Measurements from ENCODE around the gene TMEM97.

TMEM97 gene

GRCh38 chr17:28367641-28368305 is 48.8 kb downstream of the TMEM97 start:
- DNase-seq = no peak

DNA sequence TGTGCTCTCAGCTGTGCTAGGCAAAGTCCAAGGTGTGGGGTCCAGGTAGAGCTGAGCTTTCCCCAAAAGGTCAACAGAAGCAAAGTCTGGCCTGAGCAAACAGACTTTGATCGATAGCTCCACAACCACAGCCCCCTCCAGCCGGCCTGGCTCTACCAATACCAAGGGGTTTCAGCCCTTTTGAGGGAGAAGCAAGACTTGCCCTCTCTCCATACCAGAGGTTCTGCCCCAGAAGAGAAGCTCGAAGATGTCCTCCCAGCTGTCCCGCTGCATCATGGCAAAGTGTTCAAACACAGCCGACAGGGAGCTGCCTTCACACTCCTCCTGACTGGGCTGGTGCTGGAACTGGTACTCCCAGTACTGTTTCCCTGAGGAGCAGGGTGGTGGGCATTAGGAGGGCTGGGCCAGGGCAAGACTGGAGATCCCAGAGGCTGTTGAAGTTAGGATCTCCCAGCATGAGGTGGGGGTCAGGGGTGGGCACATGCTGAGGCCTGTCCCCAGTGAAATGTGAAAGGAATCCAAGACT is 49.4 kb downstream of the TMEM97 start:
- no peak for DNase-seq

DNA sequence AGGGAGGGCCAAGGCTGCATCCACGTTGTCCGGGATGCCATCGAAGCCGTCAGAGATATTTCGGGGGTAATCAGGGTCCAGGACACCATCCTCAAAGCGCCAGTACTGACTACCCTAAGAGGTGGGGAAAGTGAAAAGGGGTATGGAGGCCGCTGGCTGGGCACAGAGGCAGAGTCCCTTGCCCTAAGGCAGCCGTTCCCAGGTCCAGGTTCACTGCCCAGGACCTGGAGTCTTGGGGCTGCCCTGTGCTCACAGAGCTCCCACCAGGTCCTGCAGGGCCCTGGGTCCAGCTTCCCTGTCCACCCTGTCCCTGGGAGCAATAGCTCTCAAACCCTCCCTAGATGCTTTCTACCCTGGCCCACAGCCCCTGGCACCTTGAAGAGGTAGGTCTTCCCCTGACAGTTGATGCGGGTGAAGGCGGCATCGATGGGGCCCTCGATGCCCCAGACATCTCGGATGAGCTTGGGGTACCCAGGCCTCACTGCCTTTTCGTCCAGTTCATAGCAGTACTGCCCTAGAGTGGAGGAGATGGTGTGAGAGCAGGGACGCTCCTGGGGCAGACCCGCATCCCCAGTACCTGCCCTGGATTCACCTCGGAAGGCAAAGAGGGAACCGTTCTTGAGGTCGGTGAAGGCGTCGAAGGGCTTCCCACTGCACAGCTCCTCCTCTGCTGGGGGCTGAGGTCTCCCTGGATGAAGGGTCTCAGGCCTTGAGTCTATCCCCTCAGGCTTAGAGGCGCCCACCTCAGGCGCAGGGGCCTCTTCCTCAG is 50.1 kb downstream of the TMEM97 start:
- DNase-seq = no peak

- no peak for DNase-seq
Observed at GRCh38 chr17:28369684-28370034, 50.7 kb downstream of the TMEM97 start.

DNA sequence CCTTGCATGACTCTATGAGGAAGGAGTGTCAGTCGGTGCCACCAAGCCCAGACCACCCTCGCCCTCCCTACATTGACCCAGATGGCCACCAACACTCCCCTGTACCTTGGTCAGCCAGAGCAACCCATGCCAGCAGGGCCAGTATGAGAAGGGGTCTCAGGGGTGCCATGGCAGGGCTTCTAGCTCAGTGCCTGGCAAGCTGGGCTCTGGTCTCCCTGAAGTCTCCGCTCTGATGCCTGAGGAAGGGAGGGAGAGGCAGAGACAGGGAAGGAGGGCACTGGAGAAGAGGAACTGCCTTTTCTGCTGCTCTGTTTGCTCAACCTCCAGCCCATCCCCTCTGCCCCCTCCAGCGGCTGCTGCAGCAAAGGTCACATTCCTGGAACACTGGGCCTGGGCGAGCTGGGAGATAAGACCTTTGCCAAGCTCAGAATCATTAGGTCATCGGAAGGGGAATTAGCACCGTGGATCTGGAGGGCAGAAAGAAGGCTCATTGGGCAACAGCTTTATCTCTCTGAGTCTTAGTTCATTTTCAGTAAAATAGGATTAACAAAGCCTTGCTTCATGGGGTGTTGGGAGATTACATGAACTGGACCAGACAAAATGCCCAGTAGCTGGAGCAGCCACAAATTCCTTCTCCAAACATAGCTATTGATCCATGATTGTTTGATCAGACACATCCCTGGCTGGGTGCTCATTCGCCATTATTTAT is 51.2 kb downstream of the TMEM97 start, which contains the start of gene VTN:
VTN (minus strand) TSS at position 273 of the 709 bp plus-strand sequence; CDS start at position 169, 104 bp downstream.
- no peak for DNase-seq

DNA sequence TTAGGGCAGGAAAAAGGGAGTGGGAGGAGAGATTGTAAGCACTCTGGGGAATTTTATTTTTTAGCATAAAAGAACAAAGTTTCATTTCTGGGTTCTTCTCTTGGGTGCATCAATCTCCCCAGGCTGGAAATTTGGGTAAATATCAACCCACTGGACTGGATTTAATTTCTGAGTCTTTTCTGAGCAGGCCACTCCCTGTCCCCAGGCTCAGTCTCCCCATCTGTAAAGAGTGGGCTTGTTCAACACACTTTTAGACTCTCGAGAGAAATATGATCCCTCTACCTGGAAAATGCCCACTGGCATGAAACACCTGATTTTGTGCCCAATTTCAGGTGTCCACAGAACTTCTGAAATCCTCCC is 51.7 kb downstream of the TMEM97 start:
- no peak for DNase-seq

DNA sequence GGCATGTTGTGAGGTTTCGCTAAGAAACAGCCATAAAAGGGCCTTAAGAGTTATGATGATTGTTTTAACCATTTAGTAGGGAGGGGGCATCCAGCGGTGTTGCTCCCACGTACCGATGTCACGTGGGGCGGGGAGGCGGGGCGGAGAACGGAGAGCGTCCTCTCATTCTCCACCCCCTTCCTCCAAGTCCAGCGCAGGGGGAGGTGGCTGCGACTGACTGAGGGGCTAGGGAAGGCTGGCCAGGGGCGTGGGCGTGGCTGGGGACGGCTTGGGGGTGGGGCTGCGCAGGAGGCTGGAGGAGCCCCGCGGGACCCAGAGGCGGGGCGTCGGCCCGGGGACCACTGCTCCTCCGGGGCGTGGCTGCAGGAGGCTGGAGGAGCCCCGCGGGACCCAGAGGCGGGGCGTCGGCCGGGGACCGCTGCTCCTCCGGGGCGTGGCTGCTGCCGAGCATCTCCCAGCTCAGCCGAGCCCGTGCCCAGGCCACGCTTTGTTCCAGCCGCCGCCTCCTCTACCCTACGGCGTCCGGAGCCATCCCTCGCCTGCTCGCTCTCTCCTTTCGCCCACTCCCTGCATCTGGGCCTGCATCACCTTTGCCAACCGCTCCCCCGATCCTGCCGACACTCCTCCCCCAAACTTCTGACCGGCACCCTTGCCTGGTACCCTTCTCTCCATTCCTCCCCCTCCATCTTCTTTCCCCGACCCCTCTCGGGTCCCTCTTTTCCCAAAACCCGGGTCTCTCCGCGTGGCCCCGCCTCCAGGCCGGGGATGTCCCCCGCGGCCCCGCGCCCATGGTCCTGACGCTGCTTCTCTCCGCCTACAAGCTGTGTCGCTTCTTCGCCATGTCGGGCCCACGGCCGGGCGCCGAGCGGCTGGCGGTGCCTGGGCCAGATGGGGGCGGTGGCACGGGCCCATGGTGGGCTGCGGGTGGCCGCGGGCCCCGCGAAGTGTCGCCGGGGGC is 52.5 kb downstream of the TMEM97 start, which contains the start of gene SARM1:
SARM1 (plus strand) TSS at position 450 of the 958 bp plus-strand sequence; CDS start at position 789, 339 bp downstream.
- peak; percentile 38 for DNase-seq

DNA sequence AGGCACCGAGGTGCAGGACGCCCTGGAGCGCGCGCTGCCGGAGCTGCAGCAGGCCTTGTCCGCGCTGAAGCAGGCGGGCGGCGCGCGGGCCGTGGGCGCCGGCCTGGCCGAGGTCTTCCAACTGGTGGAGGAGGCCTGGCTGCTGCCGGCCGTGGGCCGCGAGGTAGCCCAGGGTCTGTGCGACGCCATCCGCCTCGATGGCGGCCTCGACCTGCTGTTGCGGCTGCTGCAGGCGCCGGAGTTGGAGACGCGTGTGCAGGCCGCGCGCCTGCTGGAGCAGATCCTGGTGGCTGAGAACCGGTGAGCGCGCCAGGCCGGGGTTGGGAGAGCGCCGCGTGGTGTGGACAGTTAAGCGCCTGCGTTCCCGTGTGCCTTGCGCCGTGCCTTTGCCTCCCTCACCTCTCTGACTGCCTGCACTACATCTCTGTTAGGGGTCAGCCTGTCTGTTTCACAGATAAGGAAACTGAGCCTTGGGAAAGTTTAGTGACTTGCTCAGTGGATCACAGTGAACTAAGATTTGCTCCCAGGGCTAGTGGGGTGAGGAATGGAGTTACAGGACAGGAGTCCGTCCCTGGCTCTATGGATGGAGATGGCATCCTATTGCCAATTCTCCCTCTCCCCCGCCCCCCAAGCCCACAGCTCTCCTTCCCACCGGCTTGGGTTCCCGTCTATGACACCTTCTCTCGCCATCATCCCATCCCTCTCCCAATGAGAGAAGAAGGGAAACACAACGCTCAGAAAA is 53.4 kb downstream of the TMEM97 start:
- no peak for DNase-seq

DNA sequence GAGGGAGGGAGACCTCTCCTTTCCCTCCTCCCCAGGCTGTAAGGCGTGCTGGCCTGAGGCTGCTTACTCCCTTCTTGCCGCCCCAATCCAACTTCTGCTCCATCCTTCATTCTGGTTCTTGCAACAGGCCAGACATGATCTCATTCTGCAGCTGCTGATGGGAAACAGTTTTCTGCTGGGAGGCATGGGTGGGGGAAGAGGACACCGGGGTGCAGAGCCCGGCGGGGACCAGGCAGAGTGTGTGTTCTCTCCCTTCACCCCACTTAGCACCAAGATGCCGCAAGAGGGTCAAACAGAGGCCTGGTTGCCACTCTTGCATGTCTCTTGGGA is 53.9 kb downstream of the TMEM97 start:
- no peak for DNase-seq
